ENCODE results near the gene SEC61A2. TPM values are rescaled to one million over a fixed set of nuclear protein-coding genes. Genes with fewer than 3 reads are reported as not detected.
"Not testable (repeated sequence)": the region's sequence is repeated elsewhere in the genome, so short reads cannot be mapped to it uniquely, and the experiment has no call there.

Gene SEC61A2
- total and polyA plus RNA-seq, 10 of the 15 experiments (the other 5 are each of a cell fraction or from before 2014, with no cell fraction given), result 3.0 to 36.2 (median 8.6) TPM

- TF ChIP-seq ZBTB40 (IDR thresholded peaks at IDR 0.05; ENCODE audit: borderline replicate concordance) (no peak), IRF4 (IDR thresholded peaks at IDR 0.05; ENCODE audit: low read depth, low read length) (no peak), E2F4 (IDR thresholded peaks at IDR 0.05; ENCODE audit: low read depth, low read length) (no peak), CBX3 (IDR thresholded peaks at IDR 0.05; ENCODE audit: borderline replicate concordance, low read depth) (no peak), ZNF217 (IDR thresholded peaks at IDR 0.05) (no peak), TCF12 (IDR thresholded peaks at IDR 0.05; ENCODE audit: low read depth, low read length) (no peak), RUNX3 (IDR thresholded peaks at IDR 0.05; ENCODE audit: low read length) (no peak)
Measured at GRCh38 chr10:12091421-12091820, 38.1 kb upstream of the SEC61A2 start (continued).

- 90% methylated on average over 9 of the region's 9 CpGs for WGBS (ENCODE audit: insufficient coverage, insufficient replicate concordance, low lambda C conversion rate, missing lambda C conversion rate)
- H3K79me2 ChIP-seq (ENCODE audit: control insufficient read depth, insufficient read depth, low read length); H3K9me3 ChIP-seq (replicated peaks; ENCODE audit: control insufficient read depth, insufficient read depth, low read length); H4K20me1 ChIP-seq (ENCODE audit: control insufficient read depth, insufficient read depth); H3K4me2 ChIP-seq (ENCODE audit: control insufficient read depth, insufficient read depth); intact Hi-C loops (cut with micrococcal nuclease; ENCODE audit: unreplicated experiment); H3K9ac ChIP-seq (ENCODE audit: control insufficient read depth, insufficient read depth, low read length); RAD21 ChIA-PET (ENCODE audit: unreplicated experiment); DNase-seq (ENCODE audit: low read depth, low spot score); H3K4me1 ChIP-seq (ENCODE audit: control insufficient read depth, insufficient read depth, low read length); SMC1A ChIA-PET (ENCODE audit: uncharacterized antibody, unreplicated experiment); H3K27me3 ChIP-seq (replicated peaks in 1 of 2; ENCODE audit: control insufficient read depth in 2 of 2, insufficient read depth in 2 of 2, low read length in 1 of 2); H3K27ac ChIP-seq (ENCODE audit: control insufficient read depth, insufficient read depth); H2AFZ ChIP-seq (ENCODE audit: control insufficient read depth, low read depth, low read length); H3K4me3 ChIP-seq; ATAC-seq; BruUV-seq (replicated peaks); in situ Hi-C loops (cut with MboI); FAIRE-seq; POLR2A ChIA-PET; CTCF ChIA-PET: not testable (repeated sequence)
- peaks cover 0 to 23% of the 10 kb centered on the region in 2 experiments; a peak in 2 of 4 replicates for H3K36me3 ChIP-seq (ENCODE audit: control insufficient read depth in 2 of 2, insufficient read depth in 2 of 2, low read length in 1 of 2)
Measured at GRCh38 chr10:12097361-12097760, 32.1 kb upstream of the SEC61A2 start.
